K562 (cell line): ENCODE measurements around the gene PTGER3. TPM values are rescaled to one million over a fixed set of nuclear protein-coding genes. Genes with fewer than 3 reads are reported as not detected.

ENCODE experiments used
- BCL6 ChIP-seq: fragments of 250-450 bp; sonication (Bioruptor Pico); IDR thresholded peaks from 2 replicates; pipeline ENCODE4 v1.4.0; 2020
- BCOR ChIP-seq: fragments of 450-650 bp; IDR thresholded peaks from 2 replicates; pipeline ENCODE4 v1.6.1; 2016
- HCFC1 ChIP-seq: IDR thresholded peaks from 2 replicates; pipeline ENCODE4 v1.6.1; 2012; ENCODE audit warnings: low read depth, low read length, improper control_type of control experiment
- NONO ChIP-seq, 2 experiments: fragments of 200-400 bp in 1 of 2; fragments of 450-650 bp in 1 of 2; formaldehyde crosslinking in 1 of 2; IDR thresholded peaks; 2 replicates each; pipeline ENCODE4 v1.6.1; 2017; ENCODE audit warnings: low read depth in 2 of 2, mild to moderate bottlenecking in 2 of 2, moderate library complexity in 2 of 2, low read length in 1 of 2
- PHTF2 ChIP-seq: fragments of 250-450 bp; sonication (Bioruptor Pico); IDR thresholded peaks from 2 replicates; pipeline ENCODE4 v1.5.0; 2021; ENCODE audit warnings: mild to moderate bottlenecking
- PRMT5 ChIP-seq: sonication (generic); formaldehyde crosslinking; IDR thresholded peaks from 2 replicates; pipeline ENCODE4 v1.5.0; 2020; ENCODE audit warnings: missing genetic modification reagents
- SPI1 ChIP-seq: IDR thresholded peaks from 2 replicates; pipeline ENCODE4 v1.6.1; 2011; ENCODE audit warnings: low read depth, low read length, control low read depth, borderline replicate concordance
- ZNF175 ChIP-seq: fragments of 200-800 bp; sonication (Bioruptor generic); IDR thresholded peaks from 2 replicates; pipeline ENCODE4 v1.6.1; 2016; ENCODE audit warnings: low read depth, mild to moderate bottlenecking, missing genetic modification characterization, missing compliant biosample characterization
- ZNF717 ChIP-seq: fragments of 250-450 bp; sonication (Bioruptor Pico); IDR thresholded peaks from 2 replicates; pipeline ENCODE4 v1.5.0; 2021
- polyA plus RNA-seq, 8 experiments: library from polyadenylated mRNA; depleted of rRNA in 4 of 8; stranded (reverse) in 5 of 8; unstranded in 3 of 8; fragments of >200 nt; fragmentation: Nextera tagmentation in 2 of 8; fragmentation: Illumina TruSeq in 1 of 8; extraction: Ambion mirVana in 2 of 8; extraction: Trizol in 1 of 8; gene quantifications; 2 replicates each; pipeline versions ENCODE4 v1.2.1 to v1.2.3, GENCODE V29; 2011 to 2014; ENCODE audit warnings: inconsistent platforms in 1 of 8, missing spikeins in 1 of 8
- total RNA-seq, 7 experiments: library from RNA; depleted of rRNA in 6 of 7; stranded (reverse); fragments of >200 nt in 6 of 7; fragmentation: Illumina TruSeq in 2 of 7; extraction: Trizol in 2 of 7; gene quantifications; 2 replicates each; pipeline versions ENCODE4 v1.2.1 to v1.2.3, GENCODE V29; 2011 to 2021; ENCODE audit warnings: low replicate concordance in 1 of 7
- TF ChIP-seq, protein P1 (sequence below): sonication (generic); formaldehyde crosslinking; IDR thresholded peaks from 2 replicates; pipeline ENCODE4 v1.9.0; 2022; ENCODE audit warnings: mild to moderate bottlenecking, missing genetic modification reagents
- TF ChIP-seq, protein P2 (sequence below): fragments of 450-650 bp; formaldehyde crosslinking; IDR thresholded peaks from 2 replicates; pipeline ENCODE4 v1.4.0; 2022; ENCODE audit warnings: missing genetic modification characterization
- TF ChIP-seq, protein P3 (sequence below): sonication (generic); formaldehyde crosslinking; IDR thresholded peaks from 2 replicates; pipeline ENCODE4 v1.8.1; 2023; ENCODE audit warnings: mild to moderate bottlenecking, missing genetic modification reagents
- TF ChIP-seq, protein P4 (sequence below): sonication (generic); formaldehyde crosslinking; IDR thresholded peaks from 2 replicates; pipeline ENCODE4 v1.8.0; 2022; ENCODE audit warnings: mild to moderate bottlenecking, missing genetic modification reagents
- TF ChIP-seq, protein P5 (sequence below): sonication (generic); formaldehyde crosslinking; IDR thresholded peaks from 2 replicates; pipeline ENCODE4 v1.8.1; 2023; ENCODE audit warnings: mild to moderate bottlenecking, missing genetic modification reagents

PTGER3 gene
- total and polyA plus RNA-seq, 9 of the 15 experiments (the other 6 are each of a cell fraction or from before 2014, with no cell fraction given) = 3.8 to 28.5 (median 14.2) TPM

DNA sequence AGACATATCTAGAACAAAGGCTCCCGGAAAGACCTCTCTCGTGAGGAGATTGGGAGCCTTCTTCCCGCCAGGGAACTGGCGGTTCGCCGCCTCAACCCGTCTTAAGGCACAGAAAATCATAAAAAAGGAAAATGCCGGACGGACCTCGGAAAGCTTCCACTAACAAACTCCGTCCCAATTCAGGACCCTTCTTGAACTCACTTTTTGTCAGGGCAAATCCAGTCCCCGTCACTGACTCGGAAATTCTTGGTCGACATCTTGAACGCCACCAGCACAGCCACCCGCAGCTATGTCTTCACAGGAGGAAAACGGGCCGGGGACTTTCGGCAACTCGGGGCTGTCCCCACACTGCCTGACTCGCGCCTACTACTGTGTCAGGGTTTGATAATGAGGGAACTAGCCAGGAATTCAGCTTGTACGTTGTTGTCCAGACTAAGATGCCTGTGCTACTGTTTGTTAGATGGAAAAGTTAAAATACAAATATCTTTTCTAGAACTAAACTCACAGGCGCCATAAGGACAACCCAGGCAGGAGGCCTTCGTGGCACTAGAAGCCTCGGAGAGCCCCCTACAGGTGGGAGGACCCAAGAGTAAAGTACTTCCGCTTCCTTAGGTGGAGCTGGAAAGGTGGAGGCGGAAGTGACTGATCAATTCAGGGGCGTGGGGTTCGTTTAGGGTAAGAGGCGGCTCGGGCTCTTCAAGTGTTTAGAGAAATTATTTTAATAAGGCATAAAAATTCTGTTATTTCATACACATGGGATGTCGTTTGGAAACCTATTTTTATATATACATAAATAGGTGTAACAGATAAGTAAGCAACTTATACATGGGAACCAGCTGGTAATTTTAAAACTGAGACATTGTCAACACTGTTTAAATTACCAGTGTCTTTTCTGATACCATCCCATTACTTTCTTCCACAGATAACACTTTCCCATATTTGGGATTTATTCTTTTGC, 33.4 kb upstream of the PTGER3 start, which contains the start of gene ZRANB2 (continued):
- TF ChIP-seq ZNF175 = no peak
- no peak; a peak in 1 of 4 replicates for TF ChIP-seq NONO (IDR thresholded peaks at IDR 0.05; ENCODE audit: low read depth in 2 of 2, low read length in 1 of 2)
- no peak for TF ChIP-seq PHTF2 (CRISPR knock-in tag)
- no peak for TF ChIP-seq ZNF717 (CRISPR knock-in tag)
- peak; percentile 78 for TF ChIP-seq HCFC1
- TF ChIP-seq, protein P1, sequence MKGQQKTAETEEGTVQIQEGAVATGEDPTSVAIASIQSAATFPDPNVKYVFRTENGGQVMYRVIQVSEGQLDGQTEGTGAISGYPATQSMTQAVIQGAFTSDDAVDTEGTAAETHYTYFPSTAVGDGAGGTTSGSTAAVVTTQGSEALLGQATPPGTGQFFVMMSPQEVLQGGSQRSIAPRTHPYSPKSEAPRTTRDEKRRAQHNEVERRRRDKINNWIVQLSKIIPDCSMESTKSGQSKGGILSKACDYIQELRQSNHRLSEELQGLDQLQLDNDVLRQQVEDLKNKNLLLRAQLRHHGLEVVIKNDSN (CRISPR knock-in tag) = no peak
- TF ChIP-seq, protein P2, sequence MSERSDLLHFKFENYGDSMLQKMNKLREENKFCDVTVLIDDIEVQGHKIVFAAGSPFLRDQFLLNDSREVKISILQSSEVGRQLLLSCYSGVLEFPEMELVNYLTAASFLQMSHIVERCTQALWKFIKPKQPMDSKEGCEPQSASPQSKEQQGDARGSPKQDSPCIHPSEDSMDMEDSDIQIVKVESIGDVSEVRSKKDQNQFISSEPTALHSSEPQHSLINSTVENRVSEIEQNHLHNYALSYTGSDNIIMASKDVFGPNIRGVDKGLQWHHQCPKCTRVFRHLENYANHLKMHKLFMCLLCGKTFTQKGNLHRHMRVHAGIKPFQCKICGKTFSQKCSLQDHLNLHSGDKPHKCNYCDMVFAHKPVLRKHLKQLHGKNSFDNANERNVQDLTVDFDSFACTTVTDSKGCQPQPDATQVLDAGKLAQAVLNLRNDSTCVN (CRISPR knock-in tag) = no peak
- TF ChIP-seq BCL6 (CRISPR knock-in tag) = no peak
- peak; percentile 74 for TF ChIP-seq SPI1
- TF ChIP-seq, protein P3, sequence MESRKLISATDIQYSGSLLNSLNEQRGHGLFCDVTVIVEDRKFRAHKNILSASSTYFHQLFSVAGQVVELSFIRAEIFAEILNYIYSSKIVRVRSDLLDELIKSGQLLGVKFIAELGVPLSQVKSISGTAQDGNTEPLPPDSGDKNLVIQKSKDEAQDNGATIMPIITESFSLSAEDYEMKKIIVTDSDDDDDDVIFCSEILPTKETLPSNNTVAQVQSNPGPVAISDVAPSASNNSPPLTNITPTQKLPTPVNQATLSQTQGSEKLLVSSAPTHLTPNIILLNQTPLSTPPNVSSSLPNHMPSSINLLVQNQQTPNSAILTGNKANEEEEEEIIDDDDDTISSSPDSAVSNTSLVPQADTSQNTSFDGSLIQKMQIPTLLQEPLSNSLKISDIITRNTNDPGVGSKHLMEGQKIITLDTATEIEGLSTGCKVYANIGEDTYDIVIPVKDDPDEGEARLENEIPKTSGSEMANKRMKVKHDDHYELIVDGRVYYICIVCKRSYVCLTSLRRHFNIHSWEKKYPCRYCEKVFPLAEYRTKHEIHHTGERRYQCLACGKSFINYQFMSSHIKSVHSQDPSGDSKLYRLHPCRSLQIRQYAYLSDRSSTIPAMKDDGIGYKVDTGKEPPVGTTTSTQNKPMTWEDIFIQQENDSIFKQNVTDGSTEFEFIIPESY (CRISPR knock-in tag) = peak; percentile 38; the same call in 1 of the 2 replicates
- TF ChIP-seq, protein P4, sequence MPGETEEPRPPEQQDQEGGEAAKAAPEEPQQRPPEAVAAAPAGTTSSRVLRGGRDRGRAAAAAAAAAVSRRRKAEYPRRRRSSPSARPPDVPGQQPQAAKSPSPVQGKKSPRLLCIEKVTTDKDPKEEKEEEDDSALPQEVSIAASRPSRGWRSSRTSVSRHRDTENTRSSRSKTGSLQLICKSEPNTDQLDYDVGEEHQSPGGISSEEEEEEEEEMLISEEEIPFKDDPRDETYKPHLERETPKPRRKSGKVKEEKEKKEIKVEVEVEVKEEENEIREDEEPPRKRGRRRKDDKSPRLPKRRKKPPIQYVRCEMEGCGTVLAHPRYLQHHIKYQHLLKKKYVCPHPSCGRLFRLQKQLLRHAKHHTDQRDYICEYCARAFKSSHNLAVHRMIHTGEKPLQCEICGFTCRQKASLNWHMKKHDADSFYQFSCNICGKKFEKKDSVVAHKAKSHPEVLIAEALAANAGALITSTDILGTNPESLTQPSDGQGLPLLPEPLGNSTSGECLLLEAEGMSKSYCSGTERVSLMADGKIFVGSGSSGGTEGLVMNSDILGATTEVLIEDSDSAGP (CRISPR knock-in tag) = no peak
- TF ChIP-seq, protein P5, sequence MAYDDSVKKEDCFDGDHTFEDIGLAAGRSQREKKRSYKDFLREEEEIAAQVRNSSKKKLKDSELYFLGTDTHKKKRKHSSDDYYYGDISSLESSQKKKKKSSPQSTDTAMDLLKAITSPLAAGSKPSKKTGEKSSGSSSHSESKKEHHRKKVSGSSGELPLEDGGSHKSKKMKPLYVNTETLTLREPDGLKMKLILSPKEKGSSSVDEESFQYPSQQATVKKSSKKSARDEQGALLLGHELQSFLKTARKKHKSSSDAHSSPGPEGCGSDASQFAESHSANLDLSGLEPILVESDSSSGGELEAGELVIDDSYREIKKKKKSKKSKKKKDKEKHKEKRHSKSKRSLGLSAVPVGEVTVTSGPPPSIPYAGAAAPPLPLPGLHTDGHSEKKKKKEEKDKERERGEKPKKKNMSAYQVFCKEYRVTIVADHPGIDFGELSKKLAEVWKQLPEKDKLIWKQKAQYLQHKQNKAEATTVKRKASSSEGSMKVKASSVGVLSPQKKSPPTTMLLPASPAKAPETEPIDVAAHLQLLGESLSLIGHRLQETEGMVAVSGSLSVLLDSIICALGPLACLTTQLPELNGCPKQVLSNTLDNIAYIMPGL (CRISPR knock-in tag) = no peak
- no peak for TF ChIP-seq BCOR
- TF ChIP-seq PRMT5 (CRISPR knock-in tag) = no peak
